H1 (cell line): Measurements from ENCODE around the gene LYZL4. TPM values are rescaled to one million over a fixed set of nuclear protein-coding genes. Genes with fewer than 3 reads are reported as not detected.

Source experiments
- CTCF ChIA-PET: fragments of 300-600 bp; sonication (Branson Sonifier 250); formaldehyde crosslinking; loops from one replicate; lab custom pipeline; 2021; ENCODE audit not compliant: partially characterized antibody; lab: Charles Lee
- POLR2A ChIA-PET: fragments of 300-600 bp; sonication (Branson Sonifier 250); formaldehyde crosslinking; loops from one replicate; lab custom pipeline; 2021; ENCODE audit warnings: inconsistent platforms; ENCODE audit not compliant: partially characterized antibody; lab: Charles Lee
- DNase-seq, 2 experiments: peaks; one replicate each; pipeline versions ENCODE4 v3.0.0 to v3.0.0-alpha.2; 2010 to 2022; ENCODE audit warnings: low spot score in 2 of 2, low read depth in 1 of 2, mixed read lengths in 1 of 2
- FAIRE-seq: peaks from 2 replicates; lab custom pipeline; 2011; peaks lifted over from hg19 to GRCh38; lab: Jason Lieb, UNC
- H2AFZ ChIP-seq: 2 replicates; pipeline ENCODE4 v1.8.1; 2012; ENCODE audit warnings: low read length, inconsistent platforms
- H2AK5ac ChIP-seq: 2 replicates; pipeline ENCODE4 v1.6.1; 2013; ENCODE audit warnings: low read depth, low read length
- H2BK120ac ChIP-seq: replicated peaks from 2 replicates; pipeline ENCODE3; 2013; ENCODE audit warnings: low read depth, low read length, inconsistent platforms
- H2BK12ac ChIP-seq: 2 replicates; pipeline ENCODE4 v1.6.1; 2013; ENCODE audit warnings: low read depth, low read length
- H2BK15ac ChIP-seq: 2 replicates; pipeline ENCODE4 v1.6.1; 2013; ENCODE audit warnings: low read length
- H2BK20ac ChIP-seq: 2 replicates; pipeline ENCODE4 v1.6.1; 2013; ENCODE audit warnings: low read length
- H2BK5ac ChIP-seq: 2 replicates; pipeline ENCODE4 v1.6.1; 2013; ENCODE audit warnings: low read depth, low read length
- H3K14ac ChIP-seq: 2 replicates; pipeline ENCODE4 v1.6.1; 2013; ENCODE audit warnings: inconsistent platforms; ENCODE audit not compliant: insufficient read length
- H3K18ac ChIP-seq: 2 replicates; pipeline ENCODE4 v1.6.1; 2013; ENCODE audit warnings: low read length; ENCODE audit errors: extremely low read depth
- H3K23ac ChIP-seq: 2 replicates; pipeline ENCODE4 v1.6.1; 2013; ENCODE audit warnings: inconsistent platforms; ENCODE audit not compliant: insufficient read length
- H3K23me2 ChIP-seq: 2 replicates; pipeline ENCODE4 v1.6.1; 2013; ENCODE audit warnings: low read depth, low read length
- H3K27ac ChIP-seq: 2 replicates; pipeline ENCODE4 v1.6.1; 2011; ENCODE audit warnings: low read depth, low read length, inconsistent platforms
- H3K27me3 ChIP-seq, 4 experiments: replicated peaks in 1 of 4; 1 replicate in 1 of 4; 2 replicates in 3 of 4; pipeline versions ENCODE4 v1.6.1 to v1.8.1; 2011 to 2013; ENCODE audit warnings: low read length in 3 of 4, mild to moderate bottlenecking in 3 of 4, inconsistent platforms in 2 of 4, mixed read lengths in 2 of 4, moderate library complexity in 1 of 4; ENCODE audit not compliant: control insufficient read depth in 3 of 4, insufficient read depth in 3 of 4; ENCODE audit errors: extremely low read depth in 1 of 4
- H3K36me3 ChIP-seq, 4 experiments: 2 replicates each; pipeline versions ENCODE4 v1.6.1 to v1.8.1; 2011 to 2013; ENCODE audit warnings: mild to moderate bottlenecking in 4 of 4, low read length in 3 of 4, moderate library complexity in 2 of 4, control low read depth in 1 of 4, inconsistent platforms in 1 of 4; ENCODE audit not compliant: insufficient read depth in 4 of 4, control insufficient read depth in 2 of 4
- H3K4ac ChIP-seq: replicated peaks from 2 replicates; pipeline ENCODE3; 2013; ENCODE audit warnings: low read length, low read depth, mixed read lengths, inconsistent platforms; ENCODE audit not compliant: insufficient read length
- H3K4me1 ChIP-seq, 4 experiments: replicated peaks in 1 of 4; 1 replicate in 1 of 4; 2 replicates in 3 of 4; pipeline versions ENCODE4 v1.6.1 to v1.8.1; 2011 to 2013; ENCODE audit warnings: low read length in 3 of 4, inconsistent platforms in 2 of 4, mixed read lengths in 1 of 4; ENCODE audit not compliant: insufficient read depth in 4 of 4, control insufficient read depth in 3 of 4
- H3K4me2 ChIP-seq, 2 experiments: 2 replicates each; pipeline versions ENCODE4 v1.6.1 to v1.8.1; 2011 to 2013; ENCODE audit warnings: low read depth in 2 of 2, low read length in 2 of 2, control low read depth in 1 of 2, inconsistent platforms in 1 of 2, mild to moderate bottlenecking in 1 of 2; ENCODE audit not compliant: insufficient read depth in 1 of 2
- H3K4me3 ChIP-seq, 4 experiments: fragments of 200-600, 300-600 bp in 1 of 4; sonication (generic), shearing (Covaris generic), sonication (Bioruptor Twin) in 1 of 4; 2 replicates each; pipeline versions ENCODE4 v1.5.1 to v1.8.1; 2011 to 2016; ENCODE audit warnings: low read length in 4 of 4, low read depth in 3 of 4, control low read depth in 2 of 4, inconsistent platforms in 2 of 4, mild to moderate bottlenecking in 2 of 4, mixed read lengths in 1 of 4, moderate library complexity in 1 of 4; ENCODE audit not compliant: insufficient read depth in 2 of 4; ENCODE audit errors: extremely low read depth in 1 of 4
- H3K56ac ChIP-seq: replicated peaks from 2 replicates; pipeline ENCODE3; 2013; ENCODE audit warnings: low read depth, mild to moderate bottlenecking, mixed read lengths, low read length, inconsistent platforms; ENCODE audit not compliant: insufficient read length
- H3K79me1 ChIP-seq: 2 replicates; pipeline ENCODE4 v1.6.1; 2013; ENCODE audit warnings: low read depth, low read length, control low read depth
- H3K79me2 ChIP-seq, 2 experiments: 2 replicates each; pipeline versions ENCODE4 v1.6.1 to v1.8.1; 2012 to 2013; ENCODE audit warnings: low read length in 2 of 2, mild to moderate bottlenecking in 2 of 2, inconsistent platforms in 1 of 2; ENCODE audit not compliant: insufficient read depth in 2 of 2, control insufficient read depth in 1 of 2
- H3K9ac ChIP-seq, 4 experiments: replicated peaks in 1 of 4; 1 replicate in 1 of 4; 2 replicates in 3 of 4; pipeline versions ENCODE4 v1.6.1 to v1.8.1; 2011 to 2013; ENCODE audit warnings: low read depth in 3 of 4, low read length in 3 of 4, control low read depth in 2 of 4, mild to moderate bottlenecking in 2 of 4, moderate library complexity in 2 of 4, inconsistent platforms in 1 of 4; ENCODE audit errors: extremely low read depth in 1 of 4
- H3K9me3 ChIP-seq, 2 experiments: 2 replicates each; pipeline versions ENCODE4 v1.6.1 to v1.8.1; 2012 to 2013; ENCODE audit warnings: mild to moderate bottlenecking in 2 of 2, moderate library complexity in 2 of 2, control low read depth in 1 of 2, inconsistent platforms in 1 of 2, low read depth in 1 of 2, low read length in 1 of 2, mixed read lengths in 1 of 2; ENCODE audit not compliant: insufficient read depth in 2 of 2
- H4K20me1 ChIP-seq, 2 experiments: replicated peaks in 1 of 2; 2 replicates each; pipeline versions ENCODE3 to v1.8.1; 2011 to 2013; ENCODE audit warnings: inconsistent platforms in 2 of 2, low read length in 2 of 2, mild to moderate bottlenecking in 1 of 2; ENCODE audit not compliant: insufficient read depth in 2 of 2, control insufficient read depth in 1 of 2
- H4K5ac ChIP-seq: 2 replicates; pipeline ENCODE4 v1.6.1; 2013; ENCODE audit warnings: low read length, low read depth, mixed read lengths, inconsistent platforms; ENCODE audit not compliant: insufficient read length
- H4K8ac ChIP-seq: 2 replicates; pipeline ENCODE4 v1.8.0; 2013; ENCODE audit warnings: mild to moderate bottlenecking, moderate library complexity, low read length, inconsistent platforms; ENCODE audit not compliant: insufficient read depth; ENCODE audit errors: extremely low read depth
- H4K91ac ChIP-seq: replicated peaks from 2 replicates; pipeline ENCODE3; 2013; ENCODE audit warnings: low read length, mixed read lengths, inconsistent platforms; ENCODE audit not compliant: insufficient read length
- ATF2 ChIP-seq: IDR thresholded peaks from 2 replicates; pipeline ENCODE4 v1.6.1; 2012; ENCODE audit warnings: low read length, inconsistent platforms
- TEAD4 ChIP-seq: IDR thresholded peaks from 2 replicates; pipeline ENCODE4 v1.6.1; 2012; ENCODE audit warnings: low read depth, low read length, inconsistent platforms, mixed read lengths
- WGBS, 2 experiments: shearing (Covaris generic) in 1 of 2; methylation state at CpG; one replicate each; pipeline versions ENCODE4 v1.1.6 to v1.1.7; 2013 to 2015; ENCODE audit warnings: low lambda C conversion rate in 2 of 2, mixed read lengths in 2 of 2, inconsistent platforms in 1 of 2, low coverage in 1 of 2, missing lambda C conversion rate in 1 of 2; ENCODE audit not compliant: insufficient replicate concordance in 2 of 2, insufficient coverage in 1 of 2, insufficient read length in 1 of 2; ENCODE audit errors: extremely low coverage in 1 of 2, missing lambda C conversion rate in 1 of 2; 5-methylcytosine and 5-hydroxymethylcytosine counted together
- polyA plus RNA-seq, 7 experiments: library from polyadenylated mRNA; depleted of rRNA in 3 of 7; stranded (reverse) in 5 of 7; unstranded in 2 of 7; fragments of >200 nt in 5 of 7; fragments of 200-250 nt in 2 of 7; gene quantifications; 1 replicate in 5 of 7; 2 replicates in 1 of 7; 4 replicates in 1 of 7; pipeline versions ENCODE4 v1.2.1 to v1.2.3, GENCODE V29; 2011 to 2013; ENCODE audit warnings: missing spikeins in 2 of 7, mixed read lengths in 2 of 7
- total RNA-seq: library from RNA; stranded (reverse); fragmentation: NEBNext Ultra II Directional; extraction: Animal tissue kit (Norgen Biotek cat#: 25700); gene quantifications from 2 replicates; pipeline ENCODE4 v1.2.1, GENCODE V29; 2021

LYZL4 gene
- total and polyA plus RNA-seq, 2 of the 8 experiments (the other 6 are each of a cell fraction or from before 2014, with no cell fraction given), result not detected

- Histone ChIP-seq H3K4me2 (no peak overlapping the region), H3K4me1 (peaks cover 4 to 20% (median 13%) of the 10 kb centered on the region in 4 experiments; a peak in 6 of 7 replicates), H3K23me2 (no peaks in the 10 kb centered on the region), H2BK20ac (peak overlapping the region; percentile 97), H3K27ac (no peak overlapping the region), H3K18ac (no peak overlapping the region), H4K91ac (peak overlapping the region; percentile 1), H2BK15ac (no peak overlapping the region), H3K79me2 (0 out of 4 replicates have a peak, but pooled peaks cover 0 to 3% of the 10 kb centered on the region in 2 experiments), H3K36me3 (no peaks in the 10 kb centered on the region), H3K9me3 (peaks cover 0 to 3% of the 10 kb centered on the region in 2 experiments; a peak in 1 of 4 replicates), H3K9ac (no peak overlapping the region), H4K20me1 (no peaks in the 10 kb centered on the region), H4K8ac (no peak overlapping the region), H3K27me3 (no peaks in the 10 kb centered on the region), H3K23ac (no peak overlapping the region), H3K4ac (no peak overlapping the region), H3K79me1 (no peaks in the 10 kb centered on the region), H3K56ac (no peak overlapping the region), H2BK120ac (no peak overlapping the region), H2AFZ (no peak overlapping the region), H3K4me3 (no peak overlapping the region; a peak in 1 of 8 replicates), H3K14ac (no peak overlapping the region), H2BK12ac (no peak overlapping the region), H4K5ac (no peak overlapping the region), H2BK5ac (peak overlapping the region; percentile 8; the same call in 1 of the 2 replicates), H2AK5ac (no peak overlapping the region)
- POLR2A ChIA-PET, result no interaction called here
- CTCF ChIA-PET, result interaction anchor here (0.6 to 1.7 kb wide), 4 partner anchors 18 to 259 kb away, joined by 3 to 5 read pairs (median 3); no protein-coding TSS in a partner anchor
- FAIRE-seq (no peak), DNase-seq (no peak)
- WGBS, 2 experiments, result 84% methylated on average over 4 of the region's 4 CpGs; no CpG with 5 or more reads in 1 of the 2 experiments
- peak; percentile 28; the same call in 1 of the 2 replicates for TF ChIP-seq TEAD4
- no peak for TF ChIP-seq ATF2
These were observed 36.0 kb upstream of the LYZL4 start for GRCh38 chr3:42446111-42447050.
